Measurements from ENCODE around the gene NAT14. TPM values are rescaled to one million over a fixed set of nuclear protein-coding genes. Genes with fewer than 3 reads are reported as not detected.

Gene NAT14
- total RNA-seq, 1 experiment from 2014 or later = 87.7 TPM

- no peak for TF ChIP-seq STAT6 (CRISPR knock-in tag; conservative IDR thresholded peaks at IDR 0.05; ENCODE audit: low read depth)
- no peak for TF ChIP-seq SOX15 (CRISPR knock-in tag; IDR thresholded peaks at IDR 0.05)
- no peak for TF ChIP-seq ATF2 (CRISPR knock-in tag; IDR thresholded peaks at IDR 0.05; ENCODE audit: borderline replicate concordance, low read depth)
- no peak for TF ChIP-seq CBFB (CRISPR knock-in tag; IDR thresholded peaks at IDR 0.05; ENCODE audit: low read depth)
- no peak for TF ChIP-seq ELF4 (CRISPR knock-in tag; IDR thresholded peaks at IDR 0.05; ENCODE audit: low read depth)
- TF ChIP-seq FOXP4 (CRISPR knock-in tag; IDR thresholded peaks at IDR 0.05) = 0 out of 2 replicates have a peak, but pooled peaks have one; percentile 67
- TF ChIP-seq JUN (CRISPR knock-in tag; IDR thresholded peaks at IDR 0.05) = peak; percentile 58; the same call in 1 of the 2 replicates
- TF ChIP-seq E2F5 (CRISPR knock-in tag; IDR thresholded peaks at IDR 0.05) = no peak
- no peak for TF ChIP-seq ZNF425 (CRISPR knock-in tag; conservative IDR thresholded peaks at IDR 0.05)
- no peak for TF ChIP-seq RELA (CRISPR knock-in tag; IDR thresholded peaks at IDR 0.05; ENCODE audit: borderline replicate concordance)
- 0 out of 2 replicates have a peak, but pooled peaks have one; percentile 87 for TF ChIP-seq ZNF532 (CRISPR knock-in tag; IDR thresholded peaks at IDR 0.05; ENCODE audit: borderline replicate concordance)
- TF ChIP-seq NR2C2 (CRISPR knock-in tag; IDR thresholded peaks at IDR 0.05) = no peak
- TF ChIP-seq IRF1 (CRISPR knock-in tag; IDR thresholded peaks at IDR 0.05) = no peak
- TF ChIP-seq ZNF512 (CRISPR knock-in tag; IDR thresholded peaks at IDR 0.05; ENCODE audit: borderline replicate concordance) = no peak
- TF ChIP-seq ZMAT4 (CRISPR knock-in tag; IDR thresholded peaks at IDR 0.05) = 0 out of 2 replicates have a peak, but pooled peaks have one; percentile 58
- TF ChIP-seq FOXJ3 (CRISPR knock-in tag; IDR thresholded peaks at IDR 0.05; ENCODE audit: borderline replicate concordance) = no peak
- no peak for TF ChIP-seq NR1H2 (CRISPR knock-in tag; IDR thresholded peaks at IDR 0.05)
- no peak for TF ChIP-seq GRHL2 (CRISPR knock-in tag; IDR thresholded peaks at IDR 0.05; ENCODE audit: insufficient replicate concordance, severe bottlenecking)
Observed at GRCh38 chr19:55461259-55461973, 23.6 kb upstream of the NAT14 start, which contains the start of gene ISOC2 (continued).
